Transverse colon (tissue), 4 donors: Measurements from ENCODE around the gene MED27. TPM values are rescaled to one million over a fixed set of nuclear protein-coding genes. Genes with fewer than 3 reads are reported as not detected.
"Not testable (repeated sequence)": the region's sequence is repeated elsewhere in the genome, so short reads cannot be mapped to it uniquely, and the experiment has no call there.

Source experiments
- DNase-seq: peaks from one replicate; pipeline ENCODE4 v3.0.0-alpha.2; 2019
- H3K27ac ChIP-seq, 4 donors: fragments of 200-600 bp; sonication (generic); 2 replicates each; pipeline ENCODE4 v1.5.1; 2016 to 2018; ENCODE audit warnings: inconsistent platforms in 4 of 4
- H3K27me3 ChIP-seq: fragments of 200-600 bp; sonication (generic); 2 replicates; pipeline ENCODE4 v1.5.1; 2017; ENCODE audit warnings: inconsistent platforms
- H3K36me3 ChIP-seq, 4 donors: fragments of 200-600 bp; sonication (generic); 2 replicates each; pipeline ENCODE4 v1.5.1; 2017 to 2019; ENCODE audit warnings: inconsistent platforms in 4 of 4
- H3K4me1 ChIP-seq, 4 donors: fragments of 200-600 bp; sonication (generic); 2 replicates each; pipeline ENCODE4 v1.5.1; 2017 to 2020; ENCODE audit warnings: inconsistent platforms in 4 of 4
- H3K4me3 ChIP-seq, 4 donors: fragments of 200-600 bp; sonication (generic); 1 replicate in 1 of 4; 2 replicates in 3 of 4; pipeline versions ENCODE4 v1.5.1 to v1.6.1; 2017 to 2019; ENCODE audit warnings: inconsistent platforms in 4 of 4
- H3K9me3 ChIP-seq, 2 donors: fragments of 200-600 bp; sonication (generic); 2 replicates each; pipeline ENCODE4 v1.5.1; 2017 to 2019; ENCODE audit warnings: inconsistent platforms in 2 of 2
- CTCF ChIP-seq, 5 experiments: fragments of 200-600 bp in 3 of 5; fragments of 450-650 bp in 2 of 5; sonication (generic) in 3 of 5; IDR thresholded peaks; 1 replicate in 2 of 5; 2 replicates in 3 of 5; pipeline ENCODE4 v1.5.1; 2016 to 2017; ENCODE audit warnings: antibody characterized with exemption in 5 of 5, inconsistent platforms in 3 of 5, mild to moderate bottlenecking in 2 of 5, moderate library complexity in 1 of 5
- EP300 ChIP-seq: sonication (generic); formaldehyde crosslinking; IDR thresholded peaks from one replicate; pipeline ENCODE4 v1.6.1; 2017; ENCODE audit warnings: antibody characterized with exemption, low read depth
- POLR2A ChIP-seq: fragments of 450-650 bp; IDR thresholded peaks from one replicate; pipeline ENCODE4 v1.6.1; 2016; ENCODE audit warnings: antibody characterized with exemption, mild to moderate bottlenecking, moderate library complexity
- POLR2AphosphoS5 ChIP-seq, 3 donors: sonication (generic); formaldehyde crosslinking; IDR thresholded peaks; one replicate each; pipeline ENCODE4 v1.6.1; 2016; ENCODE audit warnings: antibody characterized with exemption in 3 of 3
- WGBS, 2 donors: methylation state at CpG; one replicate each; pipeline ENCODE4 v1.1.5; 2018; ENCODE audit warnings: low coverage in 1 of 2; 5-methylcytosine and 5-hydroxymethylcytosine counted together
- in situ Hi-C, 4 donors: fragments of 200-750 bp; cut with MboI; loops; one replicate each; pipeline versions ENCODE4 v1.15.0 to v1.15.1; 2017; ENCODE audit warnings: low sequenced_read_pairs in 3 of 4, low pct_ligation_motif_present in 1 of 4, low pct_unique_long_range_greater_than_20kb in 1 of 4
- intact Hi-C: fragments of 100-400 bp; cut with DNase I; formaldehyde crosslinking; loops from one replicate; pipeline ENCODE4 v1.15.1; 2023; ENCODE audit warnings: low total_unique reads
- total RNA-seq, 4 donors: library from RNA; depleted of rRNA; stranded (reverse); fragments of >200 nt; gene quantifications; one replicate each; pipeline ENCODE4 v1.1.0, GENCODE V29; 2016

The MED27 gene
- total RNA-seq, 4 donors from 2014 or later = 2.6 to 12.6 (median 7.1) TPM

- intact Hi-C loops = no loop called here
- no peaks in the 10 kb centered on the region for H3K27me3 ChIP-seq
- no peak for TF ChIP-seq EP300
- no peak for TF ChIP-seq POLR2AphosphoS5 (IDR thresholded peaks at IDR 0.05)
- no peak for TF ChIP-seq POLR2A
- H3K27ac ChIP-seq = no peak overlapping the region
- in situ Hi-C loops = no loop called here
- DNase-seq = no peak
- no peak overlapping the region for H3K4me3 ChIP-seq
- no peaks in the 10 kb centered on the region for H3K36me3 ChIP-seq
- WGBS, 2 donors = 76 to 80% methylated on average over 3 of the region's 3 CpGs
- H3K4me1 ChIP-seq = no peaks in the 10 kb centered on the region
- no peaks in the 10 kb centered on the region for H3K9me3 ChIP-seq
Observed at GRCh38 chr9:131927091-131927490, 152.6 kb downstream of the MED27 start.

GRCh38 chr9:131926360-131926922 lies 153.2 kb downstream of the MED27 start:
- Histone ChIP-seq H3K27ac (no peak overlapping the region), H3K4me1 (no peaks in the 10 kb centered on the region), H3K27me3 (no peaks in the 10 kb centered on the region), H3K9me3 (no peaks in the 10 kb centered on the region), H3K4me3 (no peak overlapping the region), H3K36me3 (no peaks in the 10 kb centered on the region)
- intact Hi-C loops (no loop called here), in situ Hi-C loops (no loop called here)
- TF ChIP-seq POLR2A (no peak), POLR2AphosphoS5 (IDR thresholded peaks at IDR 0.05) (no peak)
- DNase-seq = no peak
- WGBS, 2 donors = 91 to 94% methylated on average over 2 to 6 of the region's 6 CpGs

GRCh38 chr9:131925677-131926177 lies 153.9 kb downstream of the MED27 start:
- H3K27me3 ChIP-seq = no peaks in the 10 kb centered on the region
- 89 to 98% methylated on average over 4 to 6 of the region's 6 CpGs for WGBS, 2 donors
- H3K9me3 ChIP-seq = no peaks in the 10 kb centered on the region
- H3K36me3 ChIP-seq = no peaks in the 10 kb centered on the region
- DNase-seq = no peak
- H3K27ac ChIP-seq = no peak overlapping the region
- H3K4me1 ChIP-seq = no peaks in the 10 kb centered on the region
- H3K4me3 ChIP-seq = no peak overlapping the region
- TF ChIP-seq POLR2A = no peak
- no peak for TF ChIP-seq CTCF (IDR thresholded peaks at IDR 0.05)
- in situ Hi-C loops (no loop called here), intact Hi-C loops (no loop called here)

GRCh38 chr9:131923766-131924165 lies 155.9 kb downstream of the MED27 start:
- whole genome bisulfite sequencing, 2 donors = 97 to 100% methylated on average over 2 to 4 of the region's 4 CpGs
- DNase-seq = no peak
- H3K27me3 ChIP-seq = no peaks in the 10 kb centered on the region
- H3K9me3 ChIP-seq = no peaks in the 10 kb centered on the region
- H3K27ac ChIP-seq = no peak overlapping the region
- no peaks in the 10 kb centered on the region for H3K36me3 ChIP-seq
- H3K4me1 ChIP-seq = no peaks in the 10 kb centered on the region
- H3K4me3 ChIP-seq = no peak overlapping the region
- intact Hi-C loops (no loop called here), in situ Hi-C loops (no loop called here)
- TF ChIP-seq EP300 = no peak

GRCh38 chr9:131923132-131923671 lies 156.5 kb downstream of the MED27 start:
- TF ChIP-seq POLR2A (no peak), CTCF (IDR thresholded peaks at IDR 0.05) (no peak), EP300 (no peak), POLR2AphosphoS5 (IDR thresholded peaks at IDR 0.05) (no peak)
- Histone ChIP-seq H3K27me3 (no peaks in the 10 kb centered on the region), H3K4me1 (no peaks in the 10 kb centered on the region), H3K36me3 (no peaks in the 10 kb centered on the region), H3K9me3 (no peaks in the 10 kb centered on the region), H3K27ac (no peak overlapping the region), H3K4me3 (no peak overlapping the region)
- in situ Hi-C loops (no loop called here), intact Hi-C loops (no loop called here)
- WGBS, 2 donors = 89 to 94% methylated on average over 2 to 3 of the region's 3 CpGs
- no peak for DNase-seq

GRCh38 chr9:131921635-131922034 lies 158.0 kb downstream of the MED27 start:
- 95% methylated on average over 5 of the region's 5 CpGs; no CpG with 5 or more reads in 1 of the 2 donors for WGBS, 2 donors
- H3K9me3 ChIP-seq, H3K4me1 ChIP-seq, H3K27me3 ChIP-seq, in situ Hi-C loops, H3K27ac ChIP-seq, intact Hi-C loops, DNase-seq, H3K4me3 ChIP-seq, H3K36me3 ChIP-seq: not testable (repeated sequence)
